Liver (tissue), 3 donors: ENCODE data around the gene SWSAP1.

Experiments
- EGR1 ChIP-seq, 2 donors: IDR thresholded peaks; 2 replicates each; pipeline ENCODE4 v1.6.1; 2016 to 2018; ENCODE audit warnings: antibody characterized with exemption in 2 of 2, low read depth in 2 of 2
- GABPA ChIP-seq, 2 donors: IDR thresholded peaks in 1 of 2; conservative IDR thresholded peaks in 1 of 2; 2 replicates each; pipeline ENCODE4 v1.6.1; 2016; ENCODE audit warnings: antibody characterized with exemption in 2 of 2, mild to moderate bottlenecking in 1 of 2, moderate library complexity in 1 of 2
- HNF4A ChIP-seq, 2 donors: conservative IDR thresholded peaks; 2 replicates each; pipeline ENCODE4 v1.6.1; 2016; ENCODE audit warnings: antibody characterized with exemption in 2 of 2, mild to moderate bottlenecking in 2 of 2
- JUND ChIP-seq, 2 donors: IDR thresholded peaks; 2 replicates each; pipeline ENCODE4 v1.6.1; 2016; ENCODE audit warnings: antibody characterized with exemption in 2 of 2
- RAD21 ChIP-seq, 2 donors: IDR thresholded peaks; 2 replicates each; pipeline ENCODE4 v1.6.1; 2016; ENCODE audit warnings: antibody characterized with exemption in 2 of 2, mild to moderate bottlenecking in 2 of 2
- RXRA ChIP-seq, 2 donors: IDR thresholded peaks; 2 replicates each; pipeline ENCODE4 v1.6.1; 2017 to 2018; ENCODE audit warnings: antibody characterized with exemption in 2 of 2, mild to moderate bottlenecking in 1 of 2
- TAF1 ChIP-seq: conservative IDR thresholded peaks from 2 replicates; pipeline ENCODE4 v1.6.1; 2016; ENCODE audit warnings: antibody characterized with exemption, mild to moderate bottlenecking
- YY1 ChIP-seq: IDR thresholded peaks from 2 replicates; pipeline ENCODE4 v1.6.1; 2016; ENCODE audit warnings: antibody characterized with exemption, mild to moderate bottlenecking
- TF ChIP-seq, protein P1 (sequence below): fragments of 150-350 bp; IDR thresholded peaks from 2 replicates; pipeline ENCODE4 v1.5.1; 2017; ENCODE audit warnings: improper control_type of control experiment, low read depth, low read length; ENCODE audit not compliant: missing input control
- TF ChIP-seq, protein P2 (sequence below): IDR thresholded peaks from 2 replicates; pipeline ENCODE4 v1.6.1; 2016; ENCODE audit warnings: antibody characterized with exemption
- TF ChIP-seq, protein P3 (sequence below): IDR thresholded peaks from 2 replicates; pipeline ENCODE4 v1.6.1; 2016; ENCODE audit warnings: antibody characterized with exemption
- TF ChIP-seq, protein P4 (sequence below): IDR thresholded peaks from 2 replicates; pipeline ENCODE4 v1.6.1; 2016; ENCODE audit warnings: antibody characterized with exemption
- TF ChIP-seq, protein P5 (sequence below): IDR thresholded peaks from 2 replicates; pipeline ENCODE4 v1.6.1; 2016; ENCODE audit warnings: antibody characterized with exemption, mild to moderate bottlenecking
- donor health status: healthy.
- donor health status: healthy.

DNA sequence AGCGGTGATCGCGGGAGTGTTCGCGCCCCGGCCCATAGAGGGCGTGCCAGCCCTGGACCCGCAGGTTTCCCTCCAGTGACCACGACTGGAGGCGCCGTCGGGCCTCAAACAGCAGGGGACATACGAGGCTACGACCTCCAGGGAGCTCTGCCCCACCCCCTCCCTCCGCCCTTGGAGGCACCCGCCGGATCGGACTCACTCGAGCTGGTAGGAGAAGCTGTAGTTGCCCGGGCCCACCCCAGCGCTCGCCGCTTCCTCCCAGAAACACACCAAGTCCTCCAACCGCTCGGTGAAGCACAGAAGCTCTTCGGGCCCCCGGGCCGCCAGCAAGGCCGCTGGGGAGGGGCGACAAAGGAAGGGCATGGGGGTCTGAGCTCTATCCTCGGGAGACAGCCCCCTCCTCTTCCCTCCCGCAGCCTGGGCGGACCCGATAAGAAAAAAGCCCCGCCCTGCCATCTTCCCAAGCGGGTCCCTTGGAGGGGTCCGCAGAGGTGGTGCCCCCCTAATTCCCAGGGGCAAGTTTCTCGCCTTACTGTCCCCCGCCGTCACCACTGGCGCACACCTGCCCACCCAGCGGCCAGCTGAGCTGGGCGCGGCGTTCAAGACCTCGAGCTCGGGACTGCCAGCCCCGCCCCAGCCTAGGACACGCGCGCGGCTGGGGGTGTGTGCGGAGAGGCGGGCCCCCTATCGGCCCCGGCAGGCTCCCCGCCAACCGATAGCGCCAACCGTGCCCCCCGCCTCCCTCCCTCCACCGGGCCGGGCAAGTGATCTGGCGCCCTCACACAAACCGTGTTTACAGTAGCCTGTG is 8.6 kb downstream of the SWSAP1 start:
- TF ChIP-seq, protein P1, sequence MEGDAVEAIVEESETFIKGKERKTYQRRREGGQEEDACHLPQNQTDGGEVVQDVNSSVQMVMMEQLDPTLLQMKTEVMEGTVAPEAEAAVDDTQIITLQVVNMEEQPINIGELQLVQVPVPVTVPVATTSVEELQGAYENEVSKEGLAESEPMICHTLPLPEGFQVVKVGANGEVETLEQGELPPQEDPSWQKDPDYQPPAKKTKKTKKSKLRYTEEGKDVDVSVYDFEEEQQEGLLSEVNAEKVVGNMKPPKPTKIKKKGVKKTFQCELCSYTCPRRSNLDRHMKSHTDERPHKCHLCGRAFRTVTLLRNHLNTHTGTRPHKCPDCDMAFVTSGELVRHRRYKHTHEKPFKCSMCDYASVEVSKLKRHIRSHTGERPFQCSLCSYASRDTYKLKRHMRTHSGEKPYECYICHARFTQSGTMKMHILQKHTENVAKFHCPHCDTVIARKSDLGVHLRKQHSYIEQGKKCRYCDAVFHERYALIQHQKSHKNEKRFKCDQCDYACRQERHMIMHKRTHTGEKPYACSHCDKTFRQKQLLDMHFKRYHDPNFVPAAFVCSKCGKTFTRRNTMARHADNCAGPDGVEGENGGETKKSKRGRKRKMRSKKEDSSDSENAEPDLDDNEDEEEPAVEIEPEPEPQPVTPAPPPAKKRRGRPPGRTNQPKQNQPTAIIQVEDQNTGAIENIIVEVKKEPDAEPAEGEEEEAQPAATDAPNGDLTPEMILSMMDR, result peak; percentile 62
- TF ChIP-seq, protein P2, sequence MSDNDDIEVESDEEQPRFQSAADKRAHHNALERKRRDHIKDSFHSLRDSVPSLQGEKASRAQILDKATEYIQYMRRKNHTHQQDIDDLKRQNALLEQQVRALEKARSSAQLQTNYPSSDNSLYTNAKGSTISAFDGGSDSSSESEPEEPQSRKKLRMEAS, result no peak
- TF ChIP-seq, protein P3, sequence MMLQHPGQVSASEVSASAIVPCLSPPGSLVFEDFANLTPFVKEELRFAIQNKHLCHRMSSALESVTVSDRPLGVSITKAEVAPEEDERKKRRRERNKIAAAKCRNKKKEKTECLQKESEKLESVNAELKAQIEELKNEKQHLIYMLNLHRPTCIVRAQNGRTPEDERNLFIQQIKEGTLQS, result no peak
- peak; percentile 61 to 77 for TF ChIP-seq RAD21 (IDR thresholded peaks at IDR 0.05)
- TF ChIP-seq, protein P4, sequence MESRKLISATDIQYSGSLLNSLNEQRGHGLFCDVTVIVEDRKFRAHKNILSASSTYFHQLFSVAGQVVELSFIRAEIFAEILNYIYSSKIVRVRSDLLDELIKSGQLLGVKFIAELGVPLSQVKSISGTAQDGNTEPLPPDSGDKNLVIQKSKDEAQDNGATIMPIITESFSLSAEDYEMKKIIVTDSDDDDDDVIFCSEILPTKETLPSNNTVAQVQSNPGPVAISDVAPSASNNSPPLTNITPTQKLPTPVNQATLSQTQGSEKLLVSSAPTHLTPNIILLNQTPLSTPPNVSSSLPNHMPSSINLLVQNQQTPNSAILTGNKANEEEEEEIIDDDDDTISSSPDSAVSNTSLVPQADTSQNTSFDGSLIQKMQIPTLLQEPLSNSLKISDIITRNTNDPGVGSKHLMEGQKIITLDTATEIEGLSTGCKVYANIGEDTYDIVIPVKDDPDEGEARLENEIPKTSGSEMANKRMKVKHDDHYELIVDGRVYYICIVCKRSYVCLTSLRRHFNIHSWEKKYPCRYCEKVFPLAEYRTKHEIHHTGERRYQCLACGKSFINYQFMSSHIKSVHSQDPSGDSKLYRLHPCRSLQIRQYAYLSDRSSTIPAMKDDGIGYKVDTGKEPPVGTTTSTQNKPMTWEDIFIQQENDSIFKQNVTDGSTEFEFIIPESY, result no peak
- TF ChIP-seq EGR1 (IDR thresholded peaks at IDR 0.05; ENCODE audit: low read depth in 2 of 2), result no peak
- TF ChIP-seq RXRA (IDR thresholded peaks at IDR 0.05), result no peak
- no peak for TF ChIP-seq GABPA (IDR thresholded peaks at IDR 0.05 in 1 of 2, conservative IDR thresholded peaks at IDR 0.05 in 1 of 2)
- TF ChIP-seq, protein P5, sequence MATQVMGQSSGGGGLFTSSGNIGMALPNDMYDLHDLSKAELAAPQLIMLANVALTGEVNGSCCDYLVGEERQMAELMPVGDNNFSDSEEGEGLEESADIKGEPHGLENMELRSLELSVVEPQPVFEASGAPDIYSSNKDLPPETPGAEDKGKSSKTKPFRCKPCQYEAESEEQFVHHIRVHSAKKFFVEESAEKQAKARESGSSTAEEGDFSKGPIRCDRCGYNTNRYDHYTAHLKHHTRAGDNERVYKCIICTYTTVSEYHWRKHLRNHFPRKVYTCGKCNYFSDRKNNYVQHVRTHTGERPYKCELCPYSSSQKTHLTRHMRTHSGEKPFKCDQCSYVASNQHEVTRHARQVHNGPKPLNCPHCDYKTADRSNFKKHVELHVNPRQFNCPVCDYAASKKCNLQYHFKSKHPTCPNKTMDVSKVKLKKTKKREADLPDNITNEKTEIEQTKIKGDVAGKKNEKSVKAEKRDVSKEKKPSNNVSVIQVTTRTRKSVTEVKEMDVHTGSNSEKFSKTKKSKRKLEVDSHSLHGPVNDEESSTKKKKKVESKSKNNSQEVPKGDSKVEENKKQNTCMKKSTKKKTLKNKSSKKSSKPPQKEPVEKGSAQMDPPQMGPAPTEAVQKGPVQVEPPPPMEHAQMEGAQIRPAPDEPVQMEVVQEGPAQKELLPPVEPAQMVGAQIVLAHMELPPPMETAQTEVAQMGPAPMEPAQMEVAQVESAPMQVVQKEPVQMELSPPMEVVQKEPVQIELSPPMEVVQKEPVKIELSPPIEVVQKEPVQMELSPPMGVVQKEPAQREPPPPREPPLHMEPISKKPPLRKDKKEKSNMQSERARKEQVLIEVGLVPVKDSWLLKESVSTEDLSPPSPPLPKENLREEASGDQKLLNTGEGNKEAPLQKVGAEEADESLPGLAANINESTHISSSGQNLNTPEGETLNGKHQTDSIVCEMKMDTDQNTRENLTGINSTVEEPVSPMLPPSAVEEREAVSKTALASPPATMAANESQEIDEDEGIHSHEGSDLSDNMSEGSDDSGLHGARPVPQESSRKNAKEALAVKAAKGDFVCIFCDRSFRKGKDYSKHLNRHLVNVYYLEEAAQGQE, result no peak
- no peak for TF ChIP-seq HNF4A (conservative IDR thresholded peaks at IDR 0.05)
- TF ChIP-seq TAF1, result no peak
- TF ChIP-seq JUND (IDR thresholded peaks at IDR 0.05), result no peak
- TF ChIP-seq YY1, result no peak
